Measurements from ENCODE around the gene ARHGAP33. TPM values are rescaled to one million over a fixed set of nuclear protein-coding genes. Genes with fewer than 3 reads are reported as not detected.

The ARHGAP33 gene
- total and polyA plus RNA-seq, 2 donors: 10.2 to 17.4 TPM

DNA sequence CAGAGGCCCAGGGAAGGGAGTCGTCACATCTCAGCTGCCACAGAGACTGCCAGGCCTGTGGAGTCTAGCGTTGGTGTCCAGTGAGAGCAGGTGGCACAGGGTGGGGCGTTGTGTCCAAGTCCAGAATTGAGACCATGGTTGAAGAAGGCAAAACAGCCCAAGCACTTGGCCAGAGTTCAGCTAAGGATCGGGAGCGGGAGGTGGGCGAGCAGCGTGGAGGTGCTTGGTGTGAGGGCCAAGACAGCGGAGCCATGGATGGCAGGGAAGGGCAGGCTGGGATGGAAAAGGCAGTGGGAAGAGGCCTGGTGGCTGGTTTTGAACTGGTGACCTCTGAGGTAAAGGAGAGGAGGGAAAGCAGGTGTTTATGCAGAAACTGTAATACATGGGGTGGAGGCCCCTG is 41.1 kb upstream of the ARHGAP33 start:
- no peak overlapping the region for H3K27ac ChIP-seq (ENCODE audit: low read depth)
- H3K36me3 ChIP-seq (ENCODE audit: insufficient read depth): peaks cover 13% of the 10 kb centered on the region
- H3K4me1 ChIP-seq (ENCODE audit: insufficient read depth): no peaks in the 10 kb centered on the region
- DNase-seq (ENCODE audit: extremely low spot score): no peak
- 94% methylated on average over 8 of the region's 8 CpGs for WGBS
- no peak overlapping the region for H3K4me3 ChIP-seq (ENCODE audit: low read depth, low read length)

DNA sequence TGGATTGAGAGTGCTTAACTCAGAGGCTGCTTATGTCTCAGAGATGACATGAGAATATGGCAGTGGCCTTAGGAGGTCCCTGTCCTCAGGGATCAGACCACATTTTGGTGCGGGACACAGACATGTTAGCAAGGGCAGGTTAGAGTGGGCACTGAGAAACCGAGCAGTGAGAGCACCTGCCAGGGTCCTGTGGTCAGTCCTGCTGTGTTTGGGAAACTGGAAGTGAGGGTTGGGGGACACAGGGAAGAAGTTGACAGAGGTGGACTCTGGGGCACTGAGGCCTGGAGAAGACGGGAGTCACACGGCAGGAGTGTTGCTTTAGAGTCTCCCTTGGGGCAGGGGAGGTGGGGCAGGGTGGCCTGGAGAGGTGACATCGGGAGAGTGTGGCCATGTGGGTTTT is 40.5 kb upstream of the ARHGAP33 start:
- no peak overlapping the region for H3K27ac ChIP-seq (ENCODE audit: low read depth)
- H3K4me3 ChIP-seq (ENCODE audit: low read depth, low read length): no peak overlapping the region
- no peaks in the 10 kb centered on the region for H3K4me1 ChIP-seq (ENCODE audit: insufficient read depth)
- no peak for DNase-seq (ENCODE audit: extremely low spot score)
- peaks cover 13% of the 10 kb centered on the region for H3K36me3 ChIP-seq (ENCODE audit: insufficient read depth)
- 87% methylated on average over 5 of the region's 5 CpGs for WGBS

DNA sequence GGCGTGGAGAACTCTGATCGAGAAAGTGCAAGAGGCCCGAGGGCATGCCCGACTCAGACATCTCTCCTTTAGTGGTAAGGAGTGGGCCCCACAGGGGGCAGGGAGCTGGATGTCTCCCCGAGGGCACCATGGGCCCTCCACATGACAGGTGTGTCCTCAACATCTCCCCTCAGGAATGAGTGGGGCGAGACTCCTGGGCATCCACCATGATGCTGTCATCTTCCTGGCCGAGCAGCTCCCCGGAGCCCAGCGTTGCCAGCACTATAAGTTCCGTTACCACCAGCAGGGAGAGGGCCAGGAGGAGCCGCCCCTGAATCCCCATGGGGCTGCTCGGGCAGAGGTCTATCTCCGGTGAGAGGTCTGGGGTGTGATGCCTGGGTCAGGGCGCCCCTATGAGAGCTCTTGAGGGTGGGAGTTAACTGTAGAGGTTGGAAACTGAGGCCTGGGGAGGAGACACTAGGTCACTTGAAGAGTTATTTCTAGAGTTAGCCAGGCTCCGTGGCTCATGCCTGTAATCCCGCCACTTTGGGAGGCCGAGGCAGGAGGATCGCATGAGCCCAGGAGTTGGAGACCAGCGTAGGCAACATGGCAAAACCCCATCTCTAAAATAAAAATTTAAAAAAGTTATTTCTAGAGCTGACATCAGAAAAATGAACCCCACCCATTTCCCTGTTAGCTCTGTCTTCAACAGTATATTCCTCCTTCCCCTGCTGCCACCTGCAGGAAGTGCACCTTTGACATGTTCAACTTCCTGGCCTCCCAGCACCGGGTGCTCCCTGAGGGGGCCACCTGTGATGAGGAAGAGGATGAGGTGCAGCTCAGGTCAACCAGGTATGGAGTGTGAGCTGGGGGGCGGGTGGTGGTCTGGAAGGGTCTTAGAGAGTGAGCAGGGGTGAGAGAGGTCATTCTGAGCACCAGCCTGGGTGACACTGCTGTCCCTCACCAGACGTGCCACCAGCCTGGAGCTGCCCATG is 38.2 kb upstream of the ARHGAP33 start:
- H3K4me3 ChIP-seq (ENCODE audit: low read depth, low read length): no peak overlapping the region
- no peak for DNase-seq (ENCODE audit: extremely low spot score)
- H3K27ac ChIP-seq (ENCODE audit: low read depth): no peak overlapping the region
- H3K36me3 ChIP-seq (ENCODE audit: insufficient read depth): peaks cover 6% of the 10 kb centered on the region
- no peaks in the 10 kb centered on the region for H3K4me1 ChIP-seq (ENCODE audit: insufficient read depth)
- 85% methylated on average over 22 of the region's 22 CpGs for WGBS

DNA sequence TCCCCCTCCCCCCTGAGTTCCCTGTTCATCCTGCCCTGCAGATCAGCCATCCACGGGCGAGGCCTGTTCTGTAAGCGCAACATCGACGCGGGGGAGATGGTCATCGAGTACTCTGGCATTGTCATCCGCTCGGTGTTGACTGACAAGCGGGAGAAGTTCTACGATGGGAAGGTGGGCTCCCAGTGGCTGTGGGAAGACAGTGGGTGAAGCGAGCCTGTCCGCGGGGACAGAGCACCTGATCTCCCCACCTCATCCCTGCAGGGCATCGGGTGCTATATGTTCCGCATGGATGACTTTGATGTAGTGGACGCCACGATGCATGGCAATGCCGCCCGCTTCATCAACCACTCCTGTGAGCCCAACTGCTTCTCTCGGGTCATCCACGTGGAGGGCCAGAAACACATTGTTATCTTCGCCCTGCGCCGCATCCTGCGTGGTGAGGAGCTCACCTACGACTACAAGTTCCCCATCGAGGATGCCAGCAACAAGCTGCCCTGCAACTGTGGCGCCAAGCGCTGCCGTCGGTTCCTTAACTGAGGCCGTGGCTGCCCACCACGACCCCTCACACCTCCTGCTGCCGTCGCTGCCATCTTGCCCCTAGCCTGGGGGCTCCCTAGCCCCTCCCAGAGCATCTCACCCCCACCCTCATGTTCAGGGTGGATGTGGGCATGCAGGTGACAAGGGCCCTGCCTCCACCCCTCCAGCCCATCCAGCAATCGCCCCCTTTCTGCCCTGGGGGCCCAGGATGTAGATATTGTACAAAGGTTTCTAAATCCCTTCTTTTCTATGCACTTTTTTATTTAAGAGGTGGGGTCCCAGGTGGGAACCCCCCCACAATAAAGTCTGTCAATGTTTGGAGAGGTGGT is 37.1 kb upstream of the ARHGAP33 start:
- Histone ChIP-seq H3K36me3 (ENCODE audit: insufficient read depth) (peaks cover 5% of the 10 kb centered on the region), H3K4me3 (ENCODE audit: low read depth, low read length) (no peak overlapping the region), H3K27ac (ENCODE audit: low read depth) (no peak overlapping the region), H3K4me1 (ENCODE audit: insufficient read depth) (no peaks in the 10 kb centered on the region)
- 92% methylated on average over 37 of the region's 37 CpGs for WGBS
- DNase-seq (ENCODE audit: extremely low spot score): no peak

DNA sequence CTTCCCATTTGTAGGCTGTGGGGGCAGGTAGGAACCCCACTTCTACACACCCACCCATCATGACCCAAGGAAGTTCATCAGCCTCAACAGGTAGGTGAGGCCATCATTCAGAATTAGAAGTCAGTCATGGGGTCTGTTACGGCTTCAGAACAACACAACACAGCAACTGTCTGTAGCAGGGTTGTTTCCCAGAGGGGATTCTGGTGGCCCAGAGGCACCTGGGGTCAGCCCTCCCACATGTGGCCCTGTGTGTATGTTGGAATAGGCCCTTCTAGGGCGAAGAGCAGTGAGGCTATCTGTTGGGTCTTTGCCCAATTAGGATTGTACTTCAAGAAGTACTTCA is 36.5 kb upstream of the ARHGAP33 start:
- peaks cover 5% of the 10 kb centered on the region for H3K36me3 ChIP-seq (ENCODE audit: insufficient read depth)

DNA sequence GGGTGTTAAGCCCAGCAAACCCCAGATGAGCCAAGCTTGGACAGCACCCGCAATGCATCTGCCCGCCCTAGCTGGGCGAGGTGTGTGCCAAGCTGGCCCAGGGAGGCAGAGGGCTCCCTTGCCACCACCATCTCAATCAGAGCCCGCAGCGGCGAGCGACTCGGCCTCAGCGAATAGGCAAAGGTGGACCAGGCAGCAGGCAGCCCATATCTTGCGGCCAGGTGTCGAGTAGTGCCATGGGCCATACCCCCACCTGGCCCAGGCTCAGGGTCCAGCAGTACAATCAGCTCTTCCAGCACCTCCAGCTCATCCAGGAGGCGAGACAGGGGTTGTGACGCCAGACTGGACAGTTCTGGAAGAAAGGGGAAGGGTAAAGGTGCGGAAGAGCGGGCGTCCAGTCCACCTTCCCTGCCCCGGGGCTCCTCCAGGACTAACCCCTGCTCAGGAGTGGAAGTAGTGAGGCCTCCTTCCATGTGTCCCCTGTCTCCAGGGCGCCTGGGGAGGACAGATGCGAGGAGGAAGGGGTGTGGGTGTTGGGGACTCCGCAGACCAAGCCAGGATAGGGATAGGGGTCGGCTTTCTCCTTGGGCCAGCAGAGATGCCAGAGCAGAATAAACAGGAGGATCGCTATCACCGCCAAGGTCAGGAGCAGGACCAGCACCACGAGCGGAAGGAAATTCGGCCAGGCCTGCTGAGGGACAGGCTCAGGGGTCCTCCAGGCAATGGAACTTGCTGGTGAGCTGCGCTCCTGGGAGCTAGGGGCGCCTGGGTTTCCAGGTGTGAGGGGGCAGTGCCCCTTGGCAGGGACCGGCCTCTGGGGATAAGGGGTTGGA is 35.9 kb upstream of the ARHGAP33 start:
- Histone ChIP-seq H3K4me3 (ENCODE audit: low read depth, low read length) (peak overlapping the region; percentile 45), H3K36me3 (ENCODE audit: insufficient read depth) (peaks cover 5% of the 10 kb centered on the region), H3K4me1 (ENCODE audit: insufficient read depth) (no peaks in the 10 kb centered on the region), H3K27ac (ENCODE audit: low read depth) (no peak overlapping the region)
- 69% methylated on average over 29 of the region's 29 CpGs for WGBS
- DNase-seq (ENCODE audit: extremely low spot score): no peak

More for the DNA sequence above, 36.5 kb upstream of the ARHGAP33 start:
- H3K27ac ChIP-seq (ENCODE audit: low read depth): no peak overlapping the region
- H3K4me1 ChIP-seq (ENCODE audit: insufficient read depth): no peaks in the 10 kb centered on the region
- 88% methylated on average over 2 of the region's 2 CpGs for WGBS
- H3K4me3 ChIP-seq (ENCODE audit: low read depth, low read length): no peak overlapping the region
- no peak for DNase-seq (ENCODE audit: extremely low spot score)

DNA sequence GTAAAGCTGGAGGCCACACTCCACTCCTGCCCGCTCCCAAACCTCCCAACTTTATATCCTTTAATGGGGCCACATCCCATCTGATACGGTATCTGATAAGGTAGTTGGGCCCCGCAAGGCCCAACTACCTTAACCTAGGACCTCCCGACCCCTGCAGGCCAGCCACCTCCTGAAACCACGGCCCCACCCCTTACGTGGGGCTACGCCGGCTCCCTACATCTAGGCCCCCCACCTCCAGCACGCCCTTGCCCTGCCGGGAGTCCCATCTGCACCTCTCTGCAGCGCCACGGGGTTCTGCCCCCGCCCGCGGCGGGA is 35.3 kb upstream of the ARHGAP33 start:
- 3% methylated on average over 16 of the region's 16 CpGs for WGBS
- Histone ChIP-seq H3K4me3 (ENCODE audit: low read depth, low read length) (peak overlapping the region; percentile 45), H3K36me3 (ENCODE audit: insufficient read depth) (peaks cover 5% of the 10 kb centered on the region), H3K27ac (ENCODE audit: low read depth) (peak overlapping the region; percentile 70), H3K4me1 (ENCODE audit: insufficient read depth) (no peaks in the 10 kb centered on the region)
- DNase-seq (ENCODE audit: extremely low spot score): no peak

DNA sequence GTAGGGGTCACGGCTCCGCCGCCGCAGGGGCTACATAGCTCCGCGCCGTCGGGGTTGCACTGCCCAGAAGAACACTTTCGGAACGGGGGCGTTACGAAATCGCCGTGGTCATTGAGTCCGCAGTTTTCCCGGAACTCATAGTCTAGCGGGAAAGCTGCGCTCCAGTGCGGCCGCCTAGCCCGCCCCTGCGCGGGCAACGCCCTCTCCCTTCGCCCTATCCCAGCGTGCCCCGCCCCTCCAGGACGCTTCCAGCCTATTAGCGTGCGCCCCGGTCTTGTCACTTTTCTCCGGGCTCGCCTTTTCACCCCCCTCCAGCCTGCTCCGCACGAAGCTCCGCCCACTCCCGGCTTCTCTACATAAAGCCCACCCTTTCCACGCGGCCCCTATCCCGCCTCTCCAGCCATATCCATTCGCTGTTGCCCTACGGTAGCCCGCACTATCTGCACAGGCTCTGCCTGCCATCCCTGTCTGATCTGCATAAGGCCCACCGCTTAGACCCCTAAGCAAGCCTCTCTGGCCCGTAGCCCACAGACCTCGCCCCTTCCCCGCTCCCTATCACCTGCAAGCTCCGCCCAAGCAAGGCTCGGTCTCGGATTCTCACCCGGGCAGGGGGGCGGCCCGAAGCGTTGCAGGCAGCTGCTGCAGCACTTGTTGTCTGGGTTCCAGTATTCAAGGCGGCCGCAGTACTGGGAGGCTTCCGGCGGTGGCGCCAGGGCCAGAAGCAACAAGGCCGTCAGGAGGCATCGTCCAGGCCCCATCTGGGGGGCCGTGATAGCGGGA is 34.8 kb upstream of the ARHGAP33 start:
- DNase-seq (ENCODE audit: extremely low spot score): peak; percentile 95
- Histone ChIP-seq H3K4me3 (ENCODE audit: low read depth, low read length) (peak overlapping the region; percentile 45), H3K36me3 (ENCODE audit: insufficient read depth) (peaks cover 5% of the 10 kb centered on the region), H3K27ac (ENCODE audit: low read depth) (peak overlapping the region; percentile 70), H3K4me1 (ENCODE audit: insufficient read depth) (no peaks in the 10 kb centered on the region)
- WGBS: under 1% methylated on average over 63 of the region's 63 CpGs

DNA sequence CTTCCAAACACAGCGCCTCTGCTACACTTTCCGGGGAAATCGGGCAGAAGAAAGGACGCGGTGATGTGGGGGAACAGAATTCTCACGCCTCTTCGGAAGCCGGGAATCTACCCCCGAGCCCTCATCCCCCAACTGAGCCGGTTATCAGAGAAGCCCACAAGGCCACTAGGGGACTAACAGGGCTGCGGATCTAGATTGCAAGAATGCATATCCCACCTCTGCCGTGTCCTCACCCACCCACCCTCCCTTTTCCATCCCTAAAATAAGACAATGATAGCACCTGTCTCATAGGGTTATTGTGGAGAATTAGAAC is 34.2 kb upstream of the ARHGAP33 start:
- H3K4me1 ChIP-seq (ENCODE audit: insufficient read depth): no peaks in the 10 kb centered on the region
- no peak for DNase-seq (ENCODE audit: extremely low spot score)
- peaks cover 5% of the 10 kb centered on the region for H3K36me3 ChIP-seq (ENCODE audit: insufficient read depth)
- peak overlapping the region; percentile 41 for H3K4me3 ChIP-seq (ENCODE audit: low read depth, low read length)
- no peak overlapping the region for H3K27ac ChIP-seq (ENCODE audit: low read depth)
- WGBS: 4% methylated on average over 12 of the region's 12 CpGs

DNA sequence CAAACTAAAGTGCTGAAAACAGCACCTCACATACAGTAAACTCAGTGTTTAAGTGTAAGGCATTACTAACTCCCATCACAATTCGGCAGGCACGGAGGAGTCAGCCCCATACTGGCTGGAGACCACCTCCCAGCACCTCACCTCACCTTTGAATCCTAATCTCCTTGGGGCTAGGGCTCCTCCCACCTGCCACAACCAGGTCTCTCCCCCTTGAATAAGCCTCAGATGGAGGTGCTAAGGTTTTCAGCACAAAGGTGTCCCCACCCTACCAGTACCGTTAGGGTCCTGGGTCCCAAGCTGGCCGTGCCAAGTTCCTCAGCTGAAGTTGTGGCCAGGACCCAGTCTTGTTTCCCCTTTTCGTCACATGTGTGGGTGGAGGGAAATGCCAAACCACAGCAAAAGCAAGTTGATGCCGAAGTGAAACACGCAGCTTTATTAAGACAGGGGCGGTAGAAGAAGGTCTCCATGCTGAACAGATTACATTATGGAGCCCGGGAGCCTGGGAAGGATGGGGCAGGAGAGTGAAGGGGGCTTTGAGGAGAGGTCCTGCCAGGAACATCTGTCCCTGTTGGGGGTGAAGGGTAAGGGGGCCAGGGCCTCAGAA is 33.1 kb upstream of the ARHGAP33 start, which contains the start of gene IGFLR1:
Gene IGFLR1, minus strand, starts transcription at position 332 of the 604 bp plus-strand sequence. CDS start 1,272 bp downstream, outside the sequence.
- Histone ChIP-seq H3K4me1 (ENCODE audit: insufficient read depth) (no peaks in the 10 kb centered on the region), H3K27ac (ENCODE audit: low read depth) (peak within 1 kb of the TSS; percentile 45), H3K4me3 (ENCODE audit: low read depth, low read length) (no peak within 1 kb of the TSS), H3K36me3 (ENCODE audit: insufficient read depth) (peaks cover 2% of the 10 kb centered on the region)
- no peak for DNase-seq (ENCODE audit: extremely low spot score)
- WGBS: 70% methylated on average over 9 of the region's 9 CpGs

DNA sequence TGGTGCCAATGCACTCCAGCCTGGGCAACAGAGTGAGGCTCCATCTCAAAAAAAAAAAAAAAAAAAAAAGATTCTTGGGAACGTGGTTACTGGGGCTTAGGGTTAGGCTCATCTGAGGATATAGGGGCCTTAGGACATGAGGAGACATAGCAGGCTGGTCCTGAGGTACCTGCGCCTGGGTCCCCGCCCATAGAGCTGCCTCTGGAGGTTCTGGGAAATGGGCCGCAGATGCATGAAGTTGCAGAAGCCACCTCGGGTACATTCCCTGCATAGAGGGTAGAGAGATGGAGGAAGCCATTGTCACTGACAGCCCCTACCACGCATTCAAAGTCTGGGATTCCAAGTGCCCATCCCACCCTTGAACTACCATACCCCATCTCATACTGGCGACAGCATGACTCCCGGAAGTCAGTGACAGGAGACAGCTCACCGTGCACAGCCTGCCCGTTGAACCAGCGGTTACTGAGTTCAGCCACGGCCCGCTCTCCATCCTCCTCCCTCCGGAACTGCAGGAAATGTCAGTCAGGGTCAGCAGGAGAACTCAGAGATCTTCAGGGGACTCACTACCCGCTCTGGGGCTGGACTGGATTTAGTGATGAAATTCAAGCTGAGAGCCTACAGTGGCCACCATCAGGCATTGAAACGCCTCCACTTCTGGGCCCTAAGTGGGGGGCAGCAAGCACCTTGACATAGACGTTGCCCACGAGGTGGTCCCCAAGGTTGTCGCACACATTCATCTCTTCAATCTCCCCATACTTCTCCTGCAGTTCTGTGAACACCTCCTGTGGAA is 31.5 kb upstream of the ARHGAP33 start:
- no peaks in the 10 kb centered on the region for H3K4me1 ChIP-seq (ENCODE audit: insufficient read depth)

More for the DNA sequence above, 31.5 kb upstream of the ARHGAP33 start:
- WGBS: 87% methylated on average over 19 of the region's 19 CpGs
- Histone ChIP-seq H3K36me3 (ENCODE audit: insufficient read depth) (no peaks in the 10 kb centered on the region), H3K27ac (ENCODE audit: low read depth) (no peak overlapping the region), H3K4me3 (ENCODE audit: low read depth, low read length) (no peak overlapping the region)
- no peak for DNase-seq (ENCODE audit: extremely low spot score)

Measured in urinary bladder (tissue), 4 donors.